Mesodermal cell (in vitro differentiated cells): ENCODE measurements around the gene GALNT1.

Experiments used
- H3K27ac ChIP-seq: 2 replicates; pipeline ENCODE4 v1.7.0; 2013; ENCODE audit warnings: mild to moderate bottlenecking, low read depth, low read length, moderate library complexity; ENCODE audit not compliant: severe bottlenecking
- H3K36me3 ChIP-seq: 2 replicates; pipeline ENCODE4 v1.7.1; 2013; ENCODE audit warnings: mild to moderate bottlenecking, low read length, moderate library complexity; ENCODE audit not compliant: control insufficient read depth, insufficient read depth
- H3K4me1 ChIP-seq: one replicate; pipeline ENCODE4 v1.7.1; 2013; ENCODE audit warnings: mild to moderate bottlenecking, low read length; ENCODE audit not compliant: insufficient read depth, control insufficient read depth, poor library complexity, severe bottlenecking
- H3K4me3 ChIP-seq: 2 replicates; pipeline ENCODE4 v1.7.0; 2013; ENCODE audit warnings: low read length, control low read depth, mild to moderate bottlenecking; ENCODE audit not compliant: insufficient read depth, poor library complexity, severe bottlenecking; ENCODE audit errors: extremely low read depth
- H3K9me3 ChIP-seq: 2 replicates; pipeline ENCODE4 v1.7.1; 2013; ENCODE audit warnings: mild to moderate bottlenecking, low read length, moderate library complexity; ENCODE audit not compliant: control insufficient read depth
- WGBS, 2 experiments: methylation state at CpG; one replicate each; pipeline ENCODE4 v1.1.5; 2013; ENCODE audit warnings: missing lambda C conversion rate in 2 of 2; ENCODE audit not compliant: insufficient coverage in 2 of 2; 5-methylcytosine and 5-hydroxymethylcytosine counted together

GALNT1 gene

DNA sequence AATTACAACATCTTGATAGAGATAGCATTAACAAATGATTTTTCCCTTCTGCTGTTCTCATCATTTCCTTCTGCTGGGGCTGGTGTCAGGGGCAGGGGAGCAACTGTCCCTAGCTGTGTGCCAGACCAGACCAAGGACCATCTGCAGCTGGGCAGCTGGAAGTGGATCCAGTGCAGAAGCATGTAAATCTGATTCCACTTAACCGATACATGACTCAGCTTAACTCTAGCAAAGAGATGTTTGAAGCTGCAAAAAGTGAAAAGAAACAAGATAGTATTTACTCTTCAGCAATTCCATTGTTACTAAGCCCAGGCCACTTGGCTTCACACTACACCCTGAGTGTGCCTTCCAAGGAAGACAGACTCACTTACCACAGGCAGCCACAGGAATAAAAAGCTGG, 151.1 kb downstream of the GALNT1 start:
- Histone ChIP-seq H3K4me3 (no peak overlapping the region), H3K9me3 (no peaks in the 10 kb centered on the region), H3K27ac (no peak overlapping the region), H3K36me3 (no peaks in the 10 kb centered on the region), H3K4me1 (no peaks in the 10 kb centered on the region)
- WGBS, 2 experiments = no CpG with 5 or more reads among the region's 1 CpG

DNA sequence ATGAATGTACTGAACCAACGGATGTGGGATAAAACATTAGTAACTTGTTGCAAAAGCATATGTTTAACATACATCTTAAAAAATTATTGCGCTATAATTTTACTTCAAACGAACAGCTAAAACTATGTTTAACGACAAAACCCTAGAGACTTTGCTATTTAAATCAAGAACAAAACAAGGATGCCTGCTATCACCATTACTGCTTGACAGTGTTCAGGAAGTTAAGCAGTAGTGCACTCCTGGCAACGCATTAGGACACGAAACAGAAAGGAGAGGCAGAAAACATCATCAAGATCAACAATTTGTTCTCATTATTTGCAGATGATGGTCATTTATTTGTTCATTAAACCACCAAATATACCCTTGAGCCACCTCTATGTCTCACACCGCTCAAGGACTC, 151.9 kb downstream of the GALNT1 start:
- H3K9me3 ChIP-seq = no peaks in the 10 kb centered on the region
- H3K36me3 ChIP-seq = no peaks in the 10 kb centered on the region
- no peaks in the 10 kb centered on the region for H3K4me1 ChIP-seq
- no peak overlapping the region for H3K4me3 ChIP-seq
- no peak overlapping the region for H3K27ac ChIP-seq
- 91 to 94% methylated on average over 3 to 4 of the region's 7 CpGs for WGBS, 2 experiments

DNA sequence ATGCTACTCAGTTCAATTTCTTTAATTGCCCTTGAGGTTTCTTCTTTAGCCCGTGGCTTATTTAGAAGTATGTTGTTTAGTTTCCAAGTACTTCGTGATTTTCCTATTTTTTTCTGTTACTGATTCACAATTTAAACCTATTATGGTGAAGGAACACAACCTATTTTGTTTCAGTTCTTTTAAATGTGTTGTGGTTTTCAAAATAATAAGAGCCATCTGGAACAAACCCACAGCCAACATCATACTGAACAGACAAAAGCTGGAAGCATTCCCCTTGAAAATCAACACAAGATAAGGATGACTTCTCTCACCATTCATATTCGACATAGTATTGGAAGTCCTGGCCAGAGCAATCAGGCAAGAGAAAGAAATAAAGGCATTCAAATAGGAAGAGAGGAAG, 155.2 kb downstream of the GALNT1 start:
- no peaks in the 10 kb centered on the region for H3K36me3 ChIP-seq
- peaks cover 4% of the 10 kb centered on the region for H3K9me3 ChIP-seq
- no peak overlapping the region for H3K27ac ChIP-seq
- no peak overlapping the region for H3K4me3 ChIP-seq
- WGBS, 2 experiments = 100% methylated on average over 1 of the region's 3 CpGs; no CpG with 5 or more reads in 1 of the 2 experiments
- no peaks in the 10 kb centered on the region for H3K4me1 ChIP-seq

DNA sequence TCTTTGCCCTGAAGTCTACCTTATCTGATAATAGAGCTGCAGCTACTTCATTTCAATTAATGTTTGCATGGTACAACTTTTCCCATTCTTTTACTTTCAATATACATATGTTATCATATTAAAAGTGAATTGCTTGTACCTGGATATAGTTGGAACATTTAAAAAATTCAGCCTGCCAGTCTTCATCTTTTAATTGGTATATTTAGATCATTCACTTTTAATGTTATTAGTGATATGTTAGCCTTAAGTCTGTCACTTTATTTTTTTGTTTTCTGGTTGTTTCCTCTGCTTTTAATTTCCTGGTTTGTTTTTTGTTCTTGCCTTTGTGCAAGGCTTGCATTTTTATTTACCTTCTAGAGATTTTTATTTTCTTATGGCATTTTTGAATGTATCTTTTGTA, 158.2 kb downstream of the GALNT1 start:
- no peak overlapping the region for H3K27ac ChIP-seq

DNA sequence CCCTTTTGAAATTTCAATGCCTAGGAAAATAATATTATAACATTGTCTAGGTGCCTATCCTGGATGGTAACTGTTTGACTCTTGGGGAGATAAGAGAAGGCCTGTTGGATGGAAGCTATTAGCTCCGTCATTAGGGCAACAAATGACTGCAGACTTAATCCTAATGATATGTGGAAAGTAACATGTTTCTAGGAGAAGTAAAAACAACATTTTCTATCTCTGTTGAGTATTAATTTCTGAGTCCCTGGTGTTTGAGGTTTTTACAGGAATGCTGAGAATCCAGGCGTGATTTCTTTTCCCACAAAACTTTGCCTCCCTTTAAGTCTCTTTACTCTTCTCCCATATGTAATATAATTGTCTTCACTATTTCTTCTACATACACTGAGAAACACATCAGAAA, 159.1 kb downstream of the GALNT1 start:
- no CpG with 5 or more reads among the region's 2 CpGs for WGBS, 2 experiments
- Histone ChIP-seq H3K4me1 (no peaks in the 10 kb centered on the region), H3K27ac (no peak overlapping the region), H3K9me3 (peaks cover 4% of the 10 kb centered on the region), H3K36me3 (no peaks in the 10 kb centered on the region), H3K4me3 (no peak overlapping the region)

More for the DNA sequence above, 158.2 kb downstream of the GALNT1 start:
- peaks cover 4% of the 10 kb centered on the region for H3K9me3 ChIP-seq
- H3K36me3 ChIP-seq = no peaks in the 10 kb centered on the region
- no peaks in the 10 kb centered on the region for H3K4me1 ChIP-seq
- H3K4me3 ChIP-seq = no peak overlapping the region

DNA sequence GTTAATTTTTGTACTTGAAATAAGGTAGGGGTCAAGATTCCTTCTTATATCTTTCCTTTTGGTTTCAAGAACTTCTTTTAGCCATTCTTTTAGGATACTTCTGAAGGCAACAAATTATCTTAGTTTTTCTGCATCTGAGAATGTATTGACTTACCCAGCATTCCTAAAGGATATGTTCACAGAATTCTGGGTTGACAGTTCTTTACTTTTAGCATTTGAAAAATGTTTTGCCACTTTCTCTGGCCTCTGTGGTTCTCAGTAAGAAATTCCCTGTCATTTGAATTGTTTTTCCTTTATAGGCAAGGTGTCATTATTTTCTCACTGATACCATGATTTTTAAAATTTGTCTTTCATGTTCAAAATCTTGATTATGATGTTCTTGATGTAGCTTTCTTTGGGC, 162.4 kb downstream of the GALNT1 start:
- Histone ChIP-seq H3K36me3 (no peaks in the 10 kb centered on the region), H3K27ac (no peak overlapping the region), H3K4me3 (no peak overlapping the region), H3K4me1 (no peaks in the 10 kb centered on the region), H3K9me3 (peaks cover 4% of the 10 kb centered on the region)

DNA sequence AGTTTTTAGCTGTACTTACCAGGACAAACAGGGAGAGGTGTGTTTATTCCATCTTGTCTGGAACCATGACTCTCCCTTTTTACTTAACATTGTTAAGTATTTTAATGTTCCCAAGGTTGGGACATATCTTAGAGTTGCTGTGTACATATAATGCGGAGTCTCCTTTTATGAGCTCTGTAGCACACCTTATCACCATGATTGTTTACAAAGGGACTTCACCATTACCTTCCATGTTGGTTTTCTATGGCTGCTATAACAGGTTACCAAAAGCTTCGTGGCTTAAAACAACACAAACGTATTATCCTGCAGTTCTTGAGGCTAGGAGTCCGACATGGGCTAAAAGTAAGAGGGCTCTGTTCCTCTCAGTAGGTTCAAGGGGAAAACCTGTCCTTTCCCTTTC, 164.3 kb downstream of the GALNT1 start:
- no peaks in the 10 kb centered on the region for H3K9me3 ChIP-seq
- no peaks in the 10 kb centered on the region for H3K4me1 ChIP-seq
- 90 to 97% methylated on average over 3 of the region's 4 CpGs for WGBS, 2 experiments

DNA sequence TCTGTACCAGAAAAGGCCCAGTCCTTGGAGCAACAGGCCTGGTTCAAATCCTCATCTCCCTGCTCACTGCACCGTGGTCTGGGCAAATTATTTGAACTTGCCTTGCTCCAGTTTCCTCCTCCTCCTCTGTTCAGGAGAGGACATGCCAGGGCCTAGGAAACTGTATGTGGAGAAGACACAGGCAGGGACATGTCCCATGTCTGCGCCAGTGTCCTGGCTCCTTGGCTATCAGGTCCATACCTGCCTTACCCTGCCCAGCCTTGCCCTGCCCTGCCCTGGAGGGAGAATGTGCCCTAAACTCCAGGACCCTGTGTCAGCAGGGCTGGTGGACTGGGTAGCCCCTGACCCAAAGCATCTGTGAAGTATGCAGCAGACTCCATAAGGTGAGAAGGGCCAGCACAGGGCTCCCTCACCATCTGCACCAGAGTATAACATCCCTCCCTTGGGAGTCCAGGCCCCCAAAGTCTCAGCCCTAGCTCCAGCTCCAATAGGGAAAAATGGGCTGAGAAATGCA, 165.3 kb downstream of the GALNT1 start:
- Histone ChIP-seq H3K4me3 (no peak overlapping the region), H3K36me3 (no peaks in the 10 kb centered on the region), H3K27ac (no peak overlapping the region), H3K9me3 (no peaks in the 10 kb centered on the region), H3K4me1 (no peaks in the 10 kb centered on the region)
- WGBS, 2 experiments = 80 to 89% methylated on average over 1 to 2 of the region's 2 CpGs

More for the DNA sequence above, 164.3 kb downstream of the GALNT1 start:
- no peaks in the 10 kb centered on the region for H3K36me3 ChIP-seq
- H3K27ac ChIP-seq = no peak overlapping the region
- H3K4me3 ChIP-seq = no peak overlapping the region

DNA sequence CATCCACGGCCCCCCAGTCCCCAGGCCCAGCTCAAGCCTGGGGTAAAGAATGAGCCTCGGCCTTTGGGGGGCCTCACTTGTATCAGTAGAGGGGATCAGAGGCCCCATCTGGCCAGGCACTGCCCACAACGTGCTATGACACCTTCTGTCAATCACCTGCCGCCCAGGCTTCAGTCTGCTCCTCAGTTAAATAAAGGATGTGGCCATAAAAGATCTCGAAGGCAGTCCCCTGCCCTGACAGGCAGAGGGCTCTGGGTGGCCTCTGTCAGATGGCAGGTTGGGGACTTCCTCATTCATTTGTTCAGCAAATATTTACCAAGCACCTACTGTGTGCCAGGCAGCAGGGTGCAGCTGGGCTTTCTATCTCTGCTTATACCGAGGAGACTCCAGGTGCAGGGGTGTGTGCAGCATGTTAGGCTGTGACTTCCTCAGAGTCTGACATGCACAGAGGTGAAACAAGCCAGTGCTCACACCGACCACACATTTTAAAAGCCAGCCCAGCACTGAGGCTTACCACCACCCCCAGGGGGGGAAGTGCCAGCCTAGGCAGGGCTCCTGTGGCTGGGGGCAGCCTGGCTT, 166.4 kb downstream of the GALNT1 start:
- Histone ChIP-seq H3K4me3 (no peak overlapping the region), H3K4me1 (no peaks in the 10 kb centered on the region), H3K9me3 (no peaks in the 10 kb centered on the region), H3K27ac (no peak overlapping the region), H3K36me3 (no peaks in the 10 kb centered on the region)
- 79 to 80% methylated on average over 4 to 6 of the region's 7 CpGs for WGBS, 2 experiments

DNA sequence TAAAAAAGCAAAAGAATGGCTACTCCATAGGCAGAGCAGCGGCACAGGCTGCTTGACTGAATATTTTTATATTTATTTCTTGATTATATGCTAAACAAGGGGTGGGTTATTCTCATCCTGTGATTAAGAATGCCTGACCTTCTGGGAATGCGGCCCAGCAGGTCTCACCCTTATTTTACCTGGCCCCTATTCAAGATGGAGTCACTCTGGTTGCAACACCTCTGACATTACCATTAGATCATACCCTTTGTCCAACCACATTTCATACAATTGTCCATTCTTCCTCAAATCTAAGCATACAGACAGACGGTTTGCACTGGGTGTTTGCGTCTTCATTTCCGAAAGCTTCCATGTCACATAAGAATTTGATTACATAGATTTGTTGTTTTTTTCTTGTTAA, 168.2 kb downstream of the GALNT1 start:
- H3K4me3 ChIP-seq = no peak overlapping the region
- 82% methylated on average over 1 of the region's 5 CpGs; no CpG with 5 or more reads in 1 of the 2 experiments for WGBS, 2 experiments
- H3K4me1 ChIP-seq = no peaks in the 10 kb centered on the region
- H3K36me3 ChIP-seq = no peaks in the 10 kb centered on the region
- H3K27ac ChIP-seq = no peak overlapping the region
- H3K9me3 ChIP-seq = no peaks in the 10 kb centered on the region

DNA sequence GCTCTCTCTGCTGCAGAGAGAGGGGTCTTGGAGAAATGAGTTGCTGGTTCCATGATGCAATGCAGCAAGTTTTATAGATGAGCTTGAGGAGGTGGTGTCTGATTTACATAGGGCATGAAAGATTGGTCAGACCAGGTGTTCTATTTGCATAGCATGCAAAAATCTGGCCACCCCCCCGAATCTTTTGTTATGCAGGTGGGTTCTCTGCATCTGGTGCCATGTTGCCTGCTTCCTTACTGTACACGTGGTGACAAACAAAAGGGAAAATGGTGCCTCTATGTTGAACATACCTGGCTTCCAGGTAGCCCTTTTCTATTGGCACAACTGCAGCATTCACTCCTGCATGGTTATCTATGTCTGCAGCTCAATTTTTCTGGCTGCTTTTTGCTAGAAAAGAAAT, 169.4 kb downstream of the GALNT1 start:
- Histone ChIP-seq H3K4me1 (no peaks in the 10 kb centered on the region), H3K9me3 (no peaks in the 10 kb centered on the region), H3K4me3 (no peak overlapping the region), H3K27ac (no peak overlapping the region), H3K36me3 (no peaks in the 10 kb centered on the region)
- 67 to 100% methylated on average over 1 to 2 of the region's 2 CpGs for WGBS, 2 experiments
